Adrenal gland (tissue), 5 donors: ENCODE data around the gene LRFN2.

ENCODE experiments used
- POLR2A ChIP-seq, 2 donors: fragments of 450-650 bp; IDR thresholded peaks; one replicate each; pipeline ENCODE4 v1.6.1; 2017; ENCODE audit warnings: antibody characterized with exemption in 2 of 2, mild to moderate bottlenecking in 2 of 2, moderate library complexity in 1 of 2
- TF ChIP-seq, protein P1 (sequence below), 6 experiments: fragments of 450-650 bp in 4 of 6; fragments of 200-600 bp in 2 of 6; sonication (generic) in 1 of 6; IDR thresholded peaks; 1 replicate in 5 of 6; 2 replicates in 1 of 6; pipeline versions ENCODE4 v1.5.1 to v1.8.0; 2016 to 2021; ENCODE audit warnings: antibody characterized with exemption in 6 of 6, mild to moderate bottlenecking in 2 of 6, moderate library complexity in 1 of 6
- donor health status: DM: no; HTN: no; CAD: no.

DNA sequence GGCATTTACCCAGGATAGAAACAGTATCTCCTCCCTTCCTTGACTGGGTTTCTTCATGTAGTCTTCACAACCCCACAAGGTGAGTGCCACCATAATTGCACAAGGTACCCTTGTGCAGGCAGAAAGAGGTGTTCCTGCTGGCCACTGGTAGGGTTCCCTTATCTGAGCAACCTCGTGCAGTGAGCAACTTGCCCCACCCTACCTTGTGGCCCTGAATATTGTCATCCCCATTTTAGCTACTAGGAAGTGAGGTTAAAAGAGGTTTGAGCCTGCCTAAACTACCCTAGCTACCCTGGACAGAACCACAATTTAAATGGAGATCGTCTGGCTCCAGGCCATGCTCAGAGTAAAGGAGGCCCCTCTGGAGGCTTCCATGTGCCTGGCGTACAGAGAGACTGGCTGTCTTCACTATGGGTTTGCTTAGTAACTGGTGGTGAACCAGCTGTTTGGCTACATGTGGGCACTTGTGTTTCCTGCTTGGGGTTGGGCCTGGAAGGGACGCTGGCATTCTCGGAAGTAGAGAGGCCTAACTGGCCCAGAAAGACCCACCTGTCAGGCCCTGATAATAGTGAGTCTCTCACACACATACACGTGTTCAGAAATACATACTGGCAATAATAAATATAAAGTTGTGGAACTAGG lies 148.8 kb downstream of the LRFN2 start:
- TF ChIP-seq, protein P1, sequence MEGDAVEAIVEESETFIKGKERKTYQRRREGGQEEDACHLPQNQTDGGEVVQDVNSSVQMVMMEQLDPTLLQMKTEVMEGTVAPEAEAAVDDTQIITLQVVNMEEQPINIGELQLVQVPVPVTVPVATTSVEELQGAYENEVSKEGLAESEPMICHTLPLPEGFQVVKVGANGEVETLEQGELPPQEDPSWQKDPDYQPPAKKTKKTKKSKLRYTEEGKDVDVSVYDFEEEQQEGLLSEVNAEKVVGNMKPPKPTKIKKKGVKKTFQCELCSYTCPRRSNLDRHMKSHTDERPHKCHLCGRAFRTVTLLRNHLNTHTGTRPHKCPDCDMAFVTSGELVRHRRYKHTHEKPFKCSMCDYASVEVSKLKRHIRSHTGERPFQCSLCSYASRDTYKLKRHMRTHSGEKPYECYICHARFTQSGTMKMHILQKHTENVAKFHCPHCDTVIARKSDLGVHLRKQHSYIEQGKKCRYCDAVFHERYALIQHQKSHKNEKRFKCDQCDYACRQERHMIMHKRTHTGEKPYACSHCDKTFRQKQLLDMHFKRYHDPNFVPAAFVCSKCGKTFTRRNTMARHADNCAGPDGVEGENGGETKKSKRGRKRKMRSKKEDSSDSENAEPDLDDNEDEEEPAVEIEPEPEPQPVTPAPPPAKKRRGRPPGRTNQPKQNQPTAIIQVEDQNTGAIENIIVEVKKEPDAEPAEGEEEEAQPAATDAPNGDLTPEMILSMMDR (IDR thresholded peaks at IDR 0.05), result no peak
- no peak for TF ChIP-seq POLR2A (IDR thresholded peaks at IDR 0.05)
